GM12878 (cell line): ENCODE results near the gene MTMR3. TPM values are rescaled to one million over a fixed set of nuclear protein-coding genes. Genes with fewer than 3 reads are reported as not detected.

Source experiments
- ATAC-seq: fragments of 200-7000 bp; cut with Tn5 transposase; 3 replicates; pipeline ENCODE4 v1.9.1; 2020; ENCODE audit warnings: mild to moderate bottlenecking, moderate library complexity
- BruUV-seq: library from RNA; stranded (reverse); fragments of 400-500 nt; replicated peaks from 2 replicates; lab custom pipeline; 2021; lab: Mats Ljungman, UMichigan
- CTCF ChIA-PET: fragments of 300-600 bp; sonication (Branson Sonifier 250); formaldehyde crosslinking; extraction: SDS; loops from one replicate; lab custom pipeline; 2021; ENCODE audit warnings: inconsistent platforms; lab: Yijun Ruan, JAX
- POLR2A ChIA-PET: fragments of 350-600 bp; formaldehyde crosslinking; extraction: SDS; loops from one replicate; lab custom pipeline; 2021; ENCODE audit warnings: inconsistent platforms; lab: Charles Lee
- RAD21 ChIA-PET: fragments of 300-600 bp; sonication (Branson Sonifier 250); formaldehyde crosslinking; loops from one replicate; lab custom pipeline; 2023; ENCODE audit warnings: antibody characterized with exemption; ENCODE audit not compliant: unreplicated experiment; lab: Charles Lee
- SMC1A ChIA-PET: fragments of 300-600 bp; sonication (Branson Sonifier 250); formaldehyde crosslinking; loops from one replicate; lab custom pipeline; 2023; ENCODE audit not compliant: unreplicated experiment, uncharacterized antibody; lab: Charles Lee
- DNase-seq: peaks from one replicate; pipeline ENCODE4 v3.0.0-alpha.2; 2011; ENCODE audit warnings: low read depth, low spot score
- FAIRE-seq: peaks from 3 replicates; lab custom pipeline; 2011; peaks lifted over from hg19 to GRCh38; lab: Jason Lieb, UNC
- H2AFZ ChIP-seq: 2 replicates; pipeline ENCODE4 v1.6.0; 2011; ENCODE audit warnings: low read depth, low read length, control low read depth; ENCODE audit not compliant: control insufficient read depth
- H3K27ac ChIP-seq: 2 replicates; pipeline ENCODE4 v1.5.1; 2011; ENCODE audit warnings: control low read depth; ENCODE audit not compliant: control insufficient read depth, insufficient read depth
- H3K27me3 ChIP-seq, 2 experiments: replicated peaks in 1 of 2; 2 replicates each; pipeline versions ENCODE4 v1.6.0 to v1.6.1; 2011; ENCODE audit warnings: low read length in 1 of 2; ENCODE audit not compliant: control insufficient read depth in 2 of 2, insufficient read depth in 2 of 2
- H3K36me3 ChIP-seq, 2 experiments: 2 replicates each; pipeline ENCODE4 v1.5.1; 2011; ENCODE audit warnings: low read length in 1 of 2; ENCODE audit not compliant: control insufficient read depth in 2 of 2, insufficient read depth in 2 of 2
- H3K4me1 ChIP-seq: 2 replicates; pipeline ENCODE4 v1.6.1; 2011; ENCODE audit warnings: mild to moderate bottlenecking, low read length, moderate library complexity, mixed read lengths; ENCODE audit not compliant: control insufficient read depth, insufficient read depth
- H3K4me2 ChIP-seq: 2 replicates; pipeline ENCODE4 v1.6.0; 2011; ENCODE audit warnings: control low read depth; ENCODE audit not compliant: control insufficient read depth, insufficient read depth
- H3K4me3 ChIP-seq: fragments of 200-600 bp; sonication (generic); 2 replicates; pipeline ENCODE4 v1.5.1; 2016
- H3K79me2 ChIP-seq: 2 replicates; pipeline ENCODE4 v1.6.0; 2011; ENCODE audit warnings: low read length; ENCODE audit not compliant: control insufficient read depth, insufficient read depth
- H3K9ac ChIP-seq: 2 replicates; pipeline ENCODE4 v1.8.0; 2011; ENCODE audit warnings: low read length, control low read depth, mixed read lengths; ENCODE audit not compliant: control insufficient read depth, insufficient read depth
- H3K9me3 ChIP-seq: replicated peaks from 3 replicates; pipeline ENCODE4 v1.5.1; 2011; ENCODE audit warnings: mild to moderate bottlenecking, low read length; ENCODE audit not compliant: control insufficient read depth, insufficient read depth
- H4K20me1 ChIP-seq: 2 replicates; pipeline ENCODE4 v1.6.0; 2011; ENCODE audit not compliant: control insufficient read depth, insufficient read depth
- BMI1 ChIP-seq: fragments of 450-650 bp; IDR thresholded peaks from 2 replicates; pipeline ENCODE4 v1.6.1; 2016; ENCODE audit warnings: mild to moderate bottlenecking, moderate library complexity, borderline replicate concordance
- CBX5 ChIP-seq: sonication (generic); IDR thresholded peaks from 2 replicates; pipeline ENCODE4 v1.6.1; 2016; ENCODE audit warnings: low read depth, moderate library complexity, mild to moderate bottlenecking, inconsistent platforms
- CHD1 ChIP-seq: IDR thresholded peaks from 2 replicates; pipeline ENCODE4 v1.6.1; 2012; ENCODE audit warnings: low read depth, low read length, improper control_type of control experiment
- CHD4 ChIP-seq: fragments of 200-600 bp; sonication (generic); IDR thresholded peaks from 2 replicates; pipeline ENCODE4 v1.6.1; 2016; ENCODE audit warnings: mild to moderate bottlenecking
- GABPA ChIP-seq: IDR thresholded peaks from 2 replicates; pipeline ENCODE4 v1.6.1; 2014; ENCODE audit warnings: antibody characterized with exemption, low read depth, mild to moderate bottlenecking, inconsistent platforms
- GATAD2B ChIP-seq: fragments of 450-650 bp; conservative IDR thresholded peaks from 2 replicates; pipeline ENCODE4 v1.6.1; 2017; ENCODE audit warnings: low read depth, mild to moderate bottlenecking, moderate library complexity
- MTA2 ChIP-seq: fragments of 450-650 bp; IDR thresholded peaks from 2 replicates; pipeline ENCODE4 v1.6.1; 2016; ENCODE audit warnings: low read depth, mild to moderate bottlenecking, moderate library complexity
- YBX1 ChIP-seq: fragments of 450-650 bp; IDR thresholded peaks from 2 replicates; pipeline ENCODE4 v1.6.1; 2016; ENCODE audit warnings: antibody characterized with exemption
- ZNF217 ChIP-seq: fragments of 450-650 bp; IDR thresholded peaks from 2 replicates; pipeline ENCODE4 v1.6.1; 2017; ENCODE audit warnings: antibody characterized with exemption, mild to moderate bottlenecking
- ZNF622 ChIP-seq: fragments of 450-650 bp; IDR thresholded peaks from 2 replicates; pipeline ENCODE4 v1.6.1; 2017; ENCODE audit warnings: mild to moderate bottlenecking, inconsistent platforms
- WGBS: methylation state at CpG from one replicate; pipeline ENCODE4 v1.1.6; 2016; ENCODE audit warnings: low lambda C conversion rate; ENCODE audit not compliant: insufficient replicate concordance, insufficient coverage; ENCODE audit errors: missing lambda C conversion rate; 5-methylcytosine and 5-hydroxymethylcytosine counted together
- in situ Hi-C: fragments of 300-500 bp; cut with MboI; formaldehyde crosslinking; loops from 9 replicates; pipeline ENCODE4 v1.14.3; 2018; ENCODE audit warnings: mixed read lengths
- intact Hi-C: fragments of 100-400 bp; cut with micrococcal nuclease; formaldehyde crosslinking; loops from one replicate; pipeline ENCODE4 v1.14.2; 2022; ENCODE audit not compliant: unreplicated experiment
- polyA plus RNA-seq, 11 experiments: library from polyadenylated mRNA; depleted of rRNA in 4 of 11; unstranded in 6 of 11; stranded (reverse) in 5 of 11; fragments of >200 nt; fragmentation: Nextera tagmentation in 4 of 11; fragmentation: Illumina TruSeq in 1 of 11; extraction: Ambion mirVana in 4 of 11; extraction: Trizol in 1 of 11; gene quantifications; 1 replicate in 1 of 11; 2 replicates in 10 of 11; pipeline versions ENCODE4 v1.2.1 to v1.2.3, GENCODE V29; 2011 to 2016; ENCODE audit warnings: inconsistent platforms in 2 of 11, missing spikeins in 2 of 11, low read depth in 1 of 11
- total RNA-seq, 4 experiments: library from RNA; depleted of rRNA in 3 of 4; stranded (reverse); fragments of >200 nt in 3 of 4; fragmentation: Illumina TruSeq in 1 of 4; extraction: Trizol in 1 of 4; gene quantifications; 2 replicates each; pipeline versions ENCODE4 v1.2.1 to v1.2.3, GENCODE V29; 2013 to 2021
- TF ChIP-seq, protein P1 (sequence below): fragments of 450-650 bp; IDR thresholded peaks from 2 replicates; pipeline ENCODE4 v1.6.1; 2017; ENCODE audit warnings: borderline replicate concordance
- TF ChIP-seq, protein P2 (sequence below): fragments of 150-350 bp; IDR thresholded peaks from 2 replicates; pipeline ENCODE4 v1.6.1; 2014; ENCODE audit warnings: mild to moderate bottlenecking, low read depth, low read length

The MTMR3 gene
- total and polyA plus RNA-seq, 10 of the 15 experiments (the other 5 are each of a cell fraction or from before 2014, with no cell fraction given) = 1.4 to 23.7 (median 10.6) TPM

DNA sequence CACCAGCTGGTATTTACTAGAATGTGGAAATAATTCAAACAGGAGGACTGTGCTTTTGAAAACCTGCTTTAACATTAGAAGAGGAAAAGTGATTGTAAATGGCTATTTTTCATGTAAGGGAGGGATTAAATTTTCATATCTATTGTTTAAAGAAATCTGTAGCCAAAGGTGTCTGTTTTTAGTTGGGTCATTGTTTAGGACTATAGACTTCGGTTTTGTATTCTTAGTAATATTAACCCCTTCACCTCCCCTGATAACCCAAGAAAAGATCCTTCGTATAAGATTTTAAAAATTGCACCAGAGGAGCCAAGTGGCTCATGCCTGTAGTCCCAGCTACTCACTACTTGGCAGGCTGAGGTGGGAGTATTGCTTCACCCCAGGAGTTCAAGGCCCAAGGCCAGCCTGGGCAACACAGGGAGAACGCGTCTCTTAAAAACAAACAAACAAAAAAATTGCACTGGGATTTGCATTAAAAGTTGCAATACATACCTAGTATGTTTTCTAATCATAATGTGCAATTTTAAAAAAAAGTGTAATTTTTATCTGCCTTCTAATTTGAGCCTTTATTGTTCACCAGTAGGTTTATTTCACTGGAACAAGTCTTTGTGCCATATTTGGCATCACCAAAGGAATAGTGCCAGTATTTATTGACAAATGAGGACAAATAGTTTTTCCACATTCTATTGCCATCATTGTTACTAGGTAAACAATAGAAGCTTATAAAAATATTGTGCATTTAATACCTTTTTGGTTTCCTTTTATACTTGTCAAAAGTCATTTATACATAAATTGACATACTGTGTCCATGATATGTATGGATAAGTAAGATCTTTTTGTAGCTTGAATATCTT lies 34.3 kb downstream of the MTMR3 start:
- no peak overlapping the region for H3K4me2 ChIP-seq
- no peak for TF ChIP-seq ZNF217
- no peak for TF ChIP-seq GABPA
- no peak for TF ChIP-seq MTA2
- no peak for TF ChIP-seq YBX1
- TF ChIP-seq CHD4 = no peak
- TF ChIP-seq, protein P1, sequence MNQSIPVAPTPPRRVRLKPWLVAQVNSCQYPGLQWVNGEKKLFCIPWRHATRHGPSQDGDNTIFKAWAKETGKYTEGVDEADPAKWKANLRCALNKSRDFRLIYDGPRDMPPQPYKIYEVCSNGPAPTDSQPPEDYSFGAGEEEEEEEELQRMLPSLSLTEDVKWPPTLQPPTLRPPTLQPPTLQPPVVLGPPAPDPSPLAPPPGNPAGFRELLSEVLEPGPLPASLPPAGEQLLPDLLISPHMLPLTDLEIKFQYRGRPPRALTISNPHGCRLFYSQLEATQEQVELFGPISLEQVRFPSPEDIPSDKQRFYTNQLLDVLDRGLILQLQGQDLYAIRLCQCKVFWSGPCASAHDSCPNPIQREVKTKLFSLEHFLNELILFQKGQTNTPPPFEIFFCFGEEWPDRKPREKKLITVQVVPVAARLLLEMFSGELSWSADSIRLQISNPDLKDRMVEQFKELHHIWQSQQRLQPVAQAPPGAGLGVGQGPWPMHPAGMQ = no peak
- no peak for TF ChIP-seq ZNF622
- TF ChIP-seq GATAD2B = no peak
- TF ChIP-seq CBX5 = no peak
- no peak for TF ChIP-seq BMI1
- no peak for TF ChIP-seq CHD1
- TF ChIP-seq, protein P2, sequence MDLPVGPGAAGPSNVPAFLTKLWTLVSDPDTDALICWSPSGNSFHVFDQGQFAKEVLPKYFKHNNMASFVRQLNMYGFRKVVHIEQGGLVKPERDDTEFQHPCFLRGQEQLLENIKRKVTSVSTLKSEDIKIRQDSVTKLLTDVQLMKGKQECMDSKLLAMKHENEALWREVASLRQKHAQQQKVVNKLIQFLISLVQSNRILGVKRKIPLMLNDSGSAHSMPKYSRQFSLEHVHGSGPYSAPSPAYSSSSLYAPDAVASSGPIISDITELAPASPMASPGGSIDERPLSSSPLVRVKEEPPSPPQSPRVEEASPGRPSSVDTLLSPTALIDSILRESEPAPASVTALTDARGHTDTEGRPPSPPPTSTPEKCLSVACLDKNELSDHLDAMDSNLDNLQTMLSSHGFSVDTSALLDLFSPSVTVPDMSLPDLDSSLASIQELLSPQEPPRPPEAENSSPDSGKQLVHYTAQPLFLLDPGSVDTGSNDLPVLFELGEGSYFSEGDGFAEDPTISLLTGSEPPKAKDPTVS = no peak
- TF ChIP-seq, all 136 proteins: peak for 0
- Histone ChIP-seq H3K27me3 (no peaks in the 10 kb centered on the region), H4K20me1 (no peaks in the 10 kb centered on the region), H3K4me3 (no peak overlapping the region), H3K36me3 (no peaks in the 10 kb centered on the region), H3K79me2 (peaks cover 2% of the 10 kb centered on the region; the same call in 1 of the 2 replicates), H3K27ac (no peak overlapping the region), H3K9me3 (no peaks in the 10 kb centered on the region), H3K9ac (no peak overlapping the region), H2AFZ (no peak overlapping the region), H3K4me1 (no peaks in the 10 kb centered on the region)
- ChIA-PET POLR2A (interaction anchor here (0.6 kb wide), 1 partner anchor 412 kb away, joined by 3 read pairs; no protein-coding TSS in a partner anchor), SMC1A (interaction anchor here (0.8 to 1.6 kb wide), 7 partner anchors 9 to 34 kb away, joined by 3 to 4 read pairs (median 3); partner anchors contain the start of gene MTMR3), RAD21 (no interaction called here), CTCF (interaction anchor here (0.7 kb wide), 1 partner anchor 14 kb away, joined by 3 read pairs; no protein-coding TSS in a partner anchor)
- intact Hi-C loops = no loop called here
- ATAC-seq (no peak), DNase-seq (no peak), FAIRE-seq (no peak)
- in situ Hi-C loops = no loop called here
- BruUV-seq = no TSS peak
- 71% methylated on average over 4 of the region's 4 CpGs for WGBS
